GM18505 (cell line): ENCODE results near the gene DTX1.

ENCODE experiments used
- ATAC-seq: cut with Tn5 transposase; IDR thresholded peaks from one replicate; pipeline ENCODE4 v1.9.1; 2021; ENCODE audit not compliant: unreplicated experiment
- POLR2A ChIP-seq: IDR thresholded peaks from 4 replicates; pipeline ENCODE4 v1.6.1; 2011; ENCODE audit warnings: borderline replicate concordance; ENCODE audit not compliant: insufficient read depth, insufficient read length; ENCODE audit errors: extremely low read depth

The DTX1 gene

DNA sequence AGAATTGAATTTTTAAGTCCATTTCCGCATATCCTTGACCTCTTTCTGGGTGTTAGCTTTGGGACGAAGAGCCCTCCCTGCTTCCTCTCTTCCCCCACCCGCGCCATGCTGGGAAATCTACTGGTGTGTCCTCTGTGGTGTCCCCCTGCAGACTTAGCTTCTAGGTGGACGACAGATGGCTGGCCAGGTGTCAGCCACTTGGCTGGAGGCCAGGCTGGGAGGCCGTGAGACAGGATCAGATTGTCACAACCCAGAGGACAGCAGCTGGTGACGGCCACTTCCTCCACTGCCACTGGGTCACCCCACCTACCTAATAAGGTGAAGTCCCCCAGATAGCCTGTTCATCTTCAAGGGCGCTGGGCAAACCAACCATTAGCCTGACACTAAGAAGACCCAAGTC, 13.3 kb upstream of the DTX1 start:
- ATAC-seq = no peak
- no peak for TF ChIP-seq POLR2A

DNA sequence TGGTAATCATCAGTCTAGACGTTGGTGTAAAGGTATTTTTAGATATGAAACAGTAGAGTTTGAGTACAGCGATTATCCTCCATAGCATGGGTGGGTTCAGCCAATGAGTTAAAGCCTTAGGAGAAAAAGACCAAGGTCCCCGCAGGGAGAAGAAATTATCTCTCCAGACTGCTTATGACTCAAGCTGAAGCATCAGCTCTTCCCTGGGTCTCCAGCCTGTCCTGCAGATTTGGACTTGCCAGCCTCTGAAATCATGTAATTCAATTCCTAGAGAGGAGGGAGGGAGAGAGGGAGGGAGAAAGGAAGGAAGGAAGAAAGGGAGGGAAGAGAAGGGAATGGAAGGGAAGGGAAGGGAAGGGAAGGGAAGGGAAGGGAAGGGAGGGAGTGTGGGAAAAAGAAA, 12.0 kb upstream of the DTX1 start:
- TF ChIP-seq POLR2A = no peak
- ATAC-seq = no peak

DNA sequence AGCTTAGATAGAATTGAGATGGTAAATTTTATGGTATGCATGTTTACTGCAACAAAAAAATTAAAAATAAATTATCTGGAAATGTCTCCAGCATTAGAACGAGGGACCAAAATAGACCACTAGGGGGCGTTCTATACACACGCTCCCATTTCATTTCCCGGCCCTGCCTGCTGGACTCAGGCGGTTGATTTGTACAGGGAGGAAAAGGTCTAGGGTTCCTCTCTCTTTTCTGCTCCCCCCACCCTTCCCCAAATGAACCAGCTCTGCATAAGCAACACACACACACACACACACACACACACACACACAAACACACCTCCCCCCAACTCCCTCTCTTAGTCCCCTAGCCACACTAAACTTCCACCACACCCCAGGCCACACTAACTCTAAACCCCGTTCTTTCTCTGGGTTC, 7.8 kb upstream of the DTX1 start:
- ATAC-seq = no peak
- no peak for TF ChIP-seq POLR2A

DNA sequence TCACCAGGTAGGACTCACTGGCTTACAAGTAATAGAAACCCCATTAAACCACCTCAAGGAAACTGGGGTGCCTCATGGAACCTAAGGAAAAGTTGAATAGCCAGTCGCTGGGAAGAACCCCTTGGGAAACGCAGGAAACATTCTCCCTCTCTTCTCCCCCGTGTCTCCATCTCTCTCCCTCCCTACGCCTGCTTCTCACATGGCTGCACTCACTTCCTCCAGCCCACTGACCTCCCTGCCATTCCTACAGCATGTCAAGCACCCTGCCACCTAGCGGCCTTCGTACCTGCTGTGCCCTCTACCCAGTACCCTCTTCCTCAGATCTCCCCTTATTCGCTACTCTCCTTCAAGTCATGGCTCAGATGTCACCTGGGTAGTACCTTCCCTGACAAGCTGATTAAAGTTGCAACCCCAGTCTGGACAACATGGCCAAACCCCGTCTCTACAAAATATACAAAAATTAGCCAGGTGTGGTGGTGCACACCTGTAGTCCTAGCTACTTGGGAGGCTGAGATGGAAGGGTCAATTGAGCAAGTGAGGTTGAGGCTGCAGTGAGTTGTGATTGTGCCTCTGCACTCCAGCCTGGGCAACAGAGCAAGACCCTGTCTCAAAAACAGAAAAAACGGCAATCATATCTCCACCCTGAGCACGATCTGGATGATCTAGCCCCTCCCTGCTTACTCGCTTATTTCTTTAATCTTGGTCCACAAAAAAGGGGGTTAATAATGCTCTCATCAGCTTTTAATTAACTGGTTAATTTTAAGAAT, 6.4 kb upstream of the DTX1 start:
- no peak for ATAC-seq

GRCh38 chr12:113050795-113051194, 5.7 kb upstream of the DTX1 start:
- ATAC-seq = no peak
- TF ChIP-seq POLR2A = no peak

More for the DNA sequence above, 6.4 kb upstream of the DTX1 start:
- TF ChIP-seq POLR2A = no peak

DNA sequence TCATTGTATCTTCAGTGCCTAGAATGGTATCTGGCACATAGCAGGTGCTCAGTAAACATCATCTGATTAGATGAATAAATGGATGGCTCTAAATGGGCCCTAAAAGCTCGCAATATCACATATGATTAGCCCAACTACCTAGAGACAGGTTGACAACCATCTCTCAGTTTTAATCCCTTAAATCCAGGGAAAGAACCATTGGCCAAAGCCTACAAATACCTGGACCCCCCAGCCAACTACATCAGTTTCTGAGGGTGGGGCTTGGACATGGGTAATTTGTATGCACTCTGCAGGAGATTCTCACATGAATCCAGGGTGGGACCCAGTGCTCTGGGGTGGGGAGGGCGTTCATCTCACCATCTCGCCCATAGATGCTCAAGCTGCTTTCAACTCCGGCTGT, 4.8 kb upstream of the DTX1 start:
- ATAC-seq = no peak
- TF ChIP-seq POLR2A = no peak

GRCh38 chr12:113052326-113052725, 4.2 kb upstream of the DTX1 start:
- ATAC-seq = no peak
- no peak for TF ChIP-seq POLR2A

GRCh38 chr12:113054948-113055486, 1.5 kb upstream of the DTX1 start:
- no peak for TF ChIP-seq POLR2A
- ATAC-seq = no peak

DNA sequence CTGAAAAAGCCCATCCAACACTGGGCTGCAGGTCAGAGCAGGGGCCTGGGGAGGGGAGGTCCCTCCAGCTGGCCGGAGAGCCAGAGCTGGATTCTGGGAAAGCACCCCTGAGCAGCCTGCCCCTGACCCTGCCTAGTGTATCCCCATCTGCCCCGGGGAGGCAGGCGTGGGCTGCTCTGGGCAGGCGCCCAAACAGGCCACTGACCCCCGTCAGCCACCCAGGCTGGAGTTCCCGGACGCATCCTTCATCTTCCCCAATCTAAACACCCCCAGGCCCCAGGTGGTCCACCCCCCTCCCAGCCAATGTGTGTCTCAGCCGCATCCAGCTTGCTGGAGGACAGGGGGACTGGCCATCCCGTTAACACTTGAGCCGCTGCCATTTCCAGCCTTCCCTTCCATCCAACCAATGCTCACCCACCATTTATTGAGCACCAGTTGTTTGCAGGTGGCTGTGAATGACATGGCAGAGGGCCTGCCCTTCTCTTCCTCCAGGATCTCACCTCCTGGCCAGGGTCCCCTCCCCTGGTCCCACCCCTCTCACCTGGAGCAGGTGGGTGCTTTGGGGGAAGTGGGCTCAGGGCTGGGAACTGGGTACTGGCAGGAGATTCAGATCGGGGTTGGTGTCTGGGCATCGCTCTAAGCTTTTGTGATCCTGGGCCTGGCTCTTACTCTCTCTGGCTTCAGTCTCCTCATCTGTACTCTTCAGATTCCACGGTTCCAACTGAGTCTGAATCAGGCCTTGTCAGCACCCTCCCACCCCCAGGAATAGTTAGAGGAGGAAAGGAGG, 743 bp upstream of the DTX1 start:
- ATAC-seq = no peak
- no peak for TF ChIP-seq POLR2A

- ATAC-seq = no peak
Measured at GRCh38 chr12:113056381-113056630, 224 bp upstream of the DTX1 start.

GRCh38 chr12:113057565-113058485, 1.3 kb downstream of the DTX1 start:
- TF ChIP-seq POLR2A = no peak
- no peak for ATAC-seq

More at GRCh38 chr12:113056381-113056630, 224 bp upstream of the DTX1 start:
- TF ChIP-seq POLR2A = no peak

DNA sequence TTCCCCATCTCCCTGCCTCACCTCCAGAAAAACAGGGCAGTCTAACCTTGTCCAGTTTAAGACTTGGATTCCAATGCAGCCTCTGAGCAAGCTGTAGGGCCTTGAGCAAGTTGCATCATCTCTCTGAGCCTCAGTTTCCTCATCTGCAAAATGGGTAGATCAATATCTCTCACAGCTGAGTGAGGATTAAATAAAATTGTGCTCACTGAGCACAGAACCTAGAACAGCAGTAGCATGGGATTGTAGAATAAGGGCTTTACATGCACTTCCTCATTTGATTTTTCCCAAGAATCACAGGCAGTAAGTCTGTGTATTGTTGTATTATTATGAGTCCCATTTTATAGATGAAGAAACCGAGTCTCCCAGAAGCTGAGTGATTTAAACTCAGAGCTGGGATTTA, 2.0 kb downstream of the DTX1 start:
- no peak for TF ChIP-seq POLR2A
- ATAC-seq = no peak

- ATAC-seq = no peak
- no peak for TF ChIP-seq POLR2A
Measured at GRCh38 chr12:113059071-113059595, 2.6 kb downstream of the DTX1 start.
